GM19193 (cell line): ENCODE results near the gene CLCN7.

ENCODE experiments used
- POLR2A ChIP-seq: IDR thresholded peaks from 4 replicates; pipeline ENCODE4 v1.6.1; 2011; ENCODE audit not compliant: insufficient read depth, insufficient read length; ENCODE audit errors: extremely low read depth

The CLCN7 gene

DNA sequence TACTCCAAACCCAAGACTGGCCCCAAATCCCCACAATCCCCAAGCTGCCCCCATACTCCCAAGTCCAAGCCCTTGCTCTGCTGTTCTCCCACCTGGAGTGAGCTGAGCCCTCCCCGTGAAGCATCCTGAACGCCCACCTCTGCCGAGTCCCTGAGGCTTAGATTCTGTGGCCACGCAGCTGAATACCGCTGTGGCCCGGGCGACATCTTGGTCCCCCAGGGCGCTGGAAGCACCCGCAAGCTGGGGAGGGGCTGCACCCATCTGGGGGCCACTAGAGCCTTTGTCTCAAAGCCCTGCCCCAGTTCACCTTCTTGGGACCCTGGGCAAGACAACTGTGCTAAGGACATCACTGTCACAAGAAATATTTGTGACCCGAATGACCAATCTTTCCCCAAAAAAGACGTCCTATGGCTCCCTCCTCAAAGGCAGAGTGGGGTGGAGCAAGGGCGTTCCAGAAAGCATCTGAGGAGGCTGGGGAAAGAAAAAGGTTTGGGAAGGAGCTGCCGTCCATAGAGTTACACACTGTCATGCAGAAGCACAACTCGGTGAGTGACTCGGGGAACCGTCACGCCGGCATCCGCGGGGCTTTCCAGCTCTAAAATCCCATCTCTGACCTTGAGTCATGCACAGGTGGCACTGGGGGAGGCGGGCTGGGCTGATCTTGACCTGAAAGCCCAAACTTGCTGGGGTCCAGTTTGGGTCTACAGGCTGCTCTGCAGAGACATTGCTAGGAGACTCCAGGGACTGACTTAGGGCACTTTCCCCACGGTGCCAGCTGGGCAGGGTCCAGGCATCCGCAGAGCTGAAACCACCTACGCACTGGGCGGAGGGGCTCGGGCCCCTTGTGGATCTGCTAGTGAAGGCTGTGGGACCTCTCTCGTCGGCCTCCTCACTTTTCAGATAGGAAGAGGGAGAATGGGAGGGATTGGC is 7.3 kb upstream of the CLCN7 start:
- TF ChIP-seq POLR2A = no peak

DNA sequence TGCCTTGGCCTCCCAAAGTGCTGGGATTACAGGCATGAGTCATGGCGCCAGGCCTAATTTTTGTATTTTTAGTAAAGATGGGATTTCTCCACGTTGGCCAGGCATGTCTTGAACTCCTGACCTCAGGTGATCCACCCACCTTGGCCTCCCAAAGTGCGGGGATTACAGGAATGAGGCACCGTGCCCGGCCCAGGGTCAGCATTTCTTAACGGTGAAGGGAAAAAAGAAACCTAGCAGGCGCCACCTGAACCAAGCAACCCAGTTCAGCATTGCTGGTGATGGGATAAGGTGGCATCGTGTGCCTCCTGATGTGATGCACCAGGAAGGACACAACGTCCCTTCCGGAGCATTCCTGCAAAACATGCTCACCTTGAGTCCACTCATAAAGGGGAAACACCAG is 2.2 kb upstream of the CLCN7 start:
- TF ChIP-seq POLR2A = no peak

DNA sequence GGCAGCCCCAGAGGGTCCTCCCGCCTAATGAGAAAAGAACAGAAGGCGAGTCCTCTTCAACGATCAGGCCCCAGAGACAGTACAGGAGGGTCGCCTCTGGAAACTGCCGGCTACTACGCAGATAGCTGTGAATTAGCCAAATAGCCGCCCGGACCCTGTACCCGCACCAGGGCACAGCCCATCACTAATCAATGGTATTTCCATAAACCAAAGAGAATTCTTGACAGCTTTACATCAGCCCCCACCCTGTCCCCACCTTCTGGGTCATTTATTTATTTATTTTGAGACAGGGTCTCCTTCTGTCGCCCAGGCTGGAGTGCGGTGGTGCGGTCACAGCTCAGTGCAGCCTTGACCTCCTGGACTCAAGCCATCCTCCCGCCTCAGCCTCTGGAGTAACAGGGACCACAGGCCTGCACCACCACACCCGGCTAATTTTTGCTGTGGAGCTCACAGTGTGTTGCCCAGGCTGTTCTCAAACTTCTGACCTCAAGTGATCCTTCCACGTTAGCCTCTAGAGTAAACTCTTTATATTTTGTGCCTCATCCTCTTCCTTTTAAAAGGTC is 805 bp upstream of the CLCN7 start:
- no peak for TF ChIP-seq POLR2A

- TF ChIP-seq POLR2A = no peak
These were observed 589 bp downstream of the CLCN7 start for GRCh38 chr16:1474082-1474795.

GRCh38 chr16:1472974-1473373 is 1.9 kb downstream of the CLCN7 start:
- no peak for TF ChIP-seq POLR2A

DNA sequence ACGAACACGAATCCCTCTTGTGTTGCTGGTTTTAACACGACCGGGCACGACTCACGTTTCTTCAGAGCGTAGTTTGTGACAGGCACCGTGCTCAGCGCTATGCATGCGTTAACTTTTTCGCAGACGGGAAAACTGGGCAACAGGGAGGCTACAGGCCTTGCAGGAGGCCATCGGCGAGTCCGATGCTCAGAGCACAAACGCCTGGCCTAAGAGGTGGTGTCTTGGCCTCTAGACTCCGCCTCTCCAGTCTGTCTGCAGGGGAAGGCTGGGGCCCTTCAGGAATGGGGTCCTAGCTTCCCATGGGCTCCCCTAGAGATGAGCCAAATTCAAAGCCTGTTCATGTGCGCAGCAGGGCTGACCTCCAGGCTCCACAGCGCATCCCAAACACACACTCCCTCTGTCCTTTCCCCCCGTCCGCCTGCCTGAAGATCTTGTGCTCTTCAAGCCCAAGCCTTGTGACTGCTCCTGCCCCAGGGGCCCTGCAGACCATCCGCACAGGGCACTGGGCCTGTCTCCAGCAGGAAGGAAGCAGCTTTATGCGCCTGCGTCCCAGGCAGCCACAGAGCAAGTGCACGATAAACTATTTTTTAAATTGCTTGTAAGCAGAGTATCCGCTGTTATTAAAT is 3.1 kb downstream of the CLCN7 start:
- TF ChIP-seq POLR2A = no peak

DNA sequence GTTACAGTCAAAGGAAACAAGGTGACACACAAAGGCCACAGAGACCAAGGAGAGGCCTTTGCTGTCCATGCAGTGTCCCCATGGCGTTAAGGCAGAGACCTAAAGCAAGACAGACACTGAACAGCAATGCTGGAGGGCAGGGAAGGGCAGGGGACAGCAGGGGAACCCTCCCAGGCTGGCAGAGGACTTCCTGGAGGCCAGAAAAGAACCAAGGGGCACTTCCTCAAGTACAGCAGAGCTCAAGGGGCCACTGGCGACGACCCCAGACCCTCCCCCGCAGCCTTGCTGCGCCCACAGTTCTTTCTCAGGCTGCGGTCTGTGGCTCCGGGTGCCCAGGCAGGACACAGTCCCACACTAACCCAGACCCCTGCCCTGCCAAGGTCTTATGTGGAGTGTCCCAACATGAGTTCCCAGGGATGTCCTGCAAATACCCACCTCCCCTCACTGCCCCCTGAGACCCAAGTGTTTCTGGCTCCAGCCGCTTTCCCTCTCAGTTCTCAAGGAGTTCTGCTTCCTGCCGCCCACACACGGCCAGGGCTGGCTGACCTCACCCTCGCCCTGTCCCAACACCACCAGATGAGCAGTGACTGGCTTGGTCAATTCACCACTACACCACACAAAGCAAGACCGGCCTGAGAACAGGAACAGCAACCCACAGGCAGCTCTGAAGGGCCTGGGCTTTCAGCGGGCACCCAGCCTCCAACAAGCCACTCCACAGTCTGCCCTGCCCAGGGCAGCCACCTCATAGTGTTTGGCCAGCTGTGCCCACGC is 4.2 kb downstream of the CLCN7 start:
- TF ChIP-seq POLR2A = no peak

DNA sequence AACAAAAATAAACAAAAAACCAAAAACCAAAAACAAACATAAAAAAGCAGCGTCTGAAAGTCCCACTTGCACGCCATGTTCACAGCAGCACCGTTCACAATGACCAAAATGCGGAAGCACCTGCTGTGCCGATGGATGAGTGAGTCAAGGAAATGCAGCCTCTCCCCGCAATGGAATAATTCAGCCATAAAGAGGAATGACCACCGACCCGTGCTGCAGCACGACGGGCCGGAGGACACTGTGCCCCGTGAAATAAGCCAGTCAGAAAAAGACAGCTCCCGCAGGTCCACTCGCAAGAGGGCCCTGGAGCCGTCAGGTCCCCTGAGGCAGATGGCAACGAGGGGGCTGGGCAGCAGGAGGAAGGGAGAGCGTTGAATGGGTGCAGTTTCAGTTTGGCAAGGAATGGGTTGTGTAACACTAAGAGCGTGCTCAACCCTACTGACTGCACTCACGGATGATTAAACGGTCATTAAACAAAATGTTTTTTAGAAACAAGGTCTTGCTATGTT is 5.1 kb downstream of the CLCN7 start:
- no peak for TF ChIP-seq POLR2A

DNA sequence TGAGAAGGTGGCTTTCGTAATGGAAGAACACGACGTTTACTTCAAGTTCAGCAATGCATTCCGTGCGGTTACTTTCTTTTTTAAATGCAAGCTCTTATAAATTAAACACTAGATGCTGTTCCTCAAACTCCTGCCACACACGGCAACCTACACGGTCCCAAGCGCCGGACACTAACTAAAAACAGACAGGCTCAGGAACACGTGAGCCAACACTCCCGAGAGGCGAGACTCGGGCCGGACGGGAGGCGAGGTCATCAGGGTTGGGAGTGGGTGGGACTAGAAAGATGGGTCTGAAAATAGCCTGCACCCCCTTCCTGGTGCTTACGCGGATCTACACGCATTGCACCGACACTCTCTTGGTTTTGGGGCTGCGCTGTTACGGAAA is 6.4 kb downstream of the CLCN7 start:
- no peak for TF ChIP-seq POLR2A

GRCh38 chr16:1466968-1467521 is 7.8 kb downstream of the CLCN7 start:
- TF ChIP-seq POLR2A = no peak

GRCh38 chr16:1466054-1466453 is 8.8 kb downstream of the CLCN7 start:
- TF ChIP-seq POLR2A = no peak

DNA sequence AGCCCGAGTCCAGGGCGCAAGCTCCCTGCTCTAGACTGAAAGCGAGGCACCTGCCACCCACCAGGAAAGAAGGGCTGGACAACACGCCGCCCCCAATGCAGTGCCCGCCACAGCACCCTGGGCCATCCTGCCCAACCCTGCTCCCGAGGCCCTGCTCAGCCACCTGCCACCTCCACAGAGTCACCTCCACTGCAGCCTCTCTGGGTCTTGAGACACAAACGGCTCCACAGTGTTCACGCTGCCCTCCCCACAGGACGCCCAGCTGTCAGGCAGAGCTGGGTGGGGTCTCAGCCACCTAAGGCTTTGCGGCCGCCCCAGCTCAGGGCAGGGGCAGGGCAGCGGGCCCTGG is 9.3 kb downstream of the CLCN7 start:
- TF ChIP-seq POLR2A = no peak

DNA sequence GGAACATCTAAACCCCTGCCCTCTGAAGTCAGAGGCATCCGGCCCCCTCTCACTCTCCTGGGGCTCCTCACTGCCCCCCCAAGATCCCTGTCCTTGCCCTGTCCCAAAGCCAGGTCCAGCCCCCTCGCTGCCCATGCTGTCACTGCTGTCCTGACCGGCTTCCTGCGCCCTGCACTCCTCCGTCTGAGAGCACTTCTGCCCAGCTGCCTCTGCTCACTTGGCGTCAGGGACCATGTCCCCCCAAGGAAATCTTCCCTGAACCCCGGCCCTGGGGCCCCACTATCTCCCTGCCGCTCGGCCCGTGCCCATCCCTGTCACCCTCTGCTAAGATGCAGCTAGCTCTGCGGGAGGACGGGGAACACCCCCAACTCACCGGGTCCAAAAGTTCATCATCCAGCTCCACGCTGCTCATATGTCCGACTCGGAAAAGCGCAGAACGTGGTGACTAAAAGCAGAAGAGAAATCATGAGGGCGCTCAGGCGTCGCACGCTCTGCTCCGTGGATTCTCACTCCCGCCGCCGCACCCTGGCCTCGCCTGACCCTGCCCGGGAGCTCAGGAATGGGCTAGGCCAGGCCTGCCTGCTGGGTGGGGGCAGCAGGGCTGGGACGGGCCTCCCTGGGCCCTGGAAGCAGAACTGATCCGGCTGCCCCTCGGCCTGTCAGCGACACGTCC is 9.8 kb downstream of the CLCN7 start:
- TF ChIP-seq POLR2A = no peak
